WTC11 (cell line): ENCODE data around the gene PDCD1LG2. TPM values are rescaled to one million over a fixed set of nuclear protein-coding genes. Genes with fewer than 3 reads are reported as not detected.

Source experiments
- ATAC-seq: fragments of 200-7000 bp; cut with Tn5 transposase; 2 replicates; pipeline ENCODE4 v1.10.0; 2021; ENCODE audit warnings: mild to moderate bottlenecking, moderate library complexity
- CTCF ChIA-PET: fragments of 300-600 bp; sonication (Branson Sonifier 250); formaldehyde crosslinking; loops from one replicate; lab custom pipeline; 2021; ENCODE audit warnings: antibody characterized with exemption; lab: Charles Lee
- POLR2A ChIA-PET: fragments of 350-600 bp; sonication (Branson Sonifier 250); formaldehyde crosslinking; loops from one replicate; lab custom pipeline; 2021; ENCODE audit warnings: antibody characterized with exemption; lab: Charles Lee
- DNase-seq: peaks from one replicate; pipeline ENCODE4 v3.0.0; 2021; ENCODE audit warnings: low spot score
- H3K27ac Mint-ChIP-seq: 2 replicates; pipeline ENCODE4 v1.8.0; 2021; ENCODE audit warnings: mixed read lengths
- H3K27me3 Mint-ChIP-seq: 2 replicates; pipeline ENCODE4 v1.8.0; 2021; ENCODE audit warnings: low read depth, mild to moderate bottlenecking, moderate library complexity, mixed read lengths
- H3K36me3 Mint-ChIP-seq: 2 replicates; pipeline ENCODE4 v1.8.0; 2021; ENCODE audit warnings: mixed read lengths
- H3K4me1 Mint-ChIP-seq: 2 replicates; pipeline ENCODE4 v1.8.0; 2022; ENCODE audit warnings: mixed read lengths
- H3K4me3 Mint-ChIP-seq: 2 replicates; pipeline ENCODE4 v1.8.0; 2021; ENCODE audit warnings: mild to moderate bottlenecking, moderate library complexity, mixed read lengths
- H3K9me3 Mint-ChIP-seq: 2 replicates; pipeline ENCODE4 v1.8.0; 2021; ENCODE audit warnings: mixed read lengths
- ARID4B ChIP-seq: sonication (generic); formaldehyde crosslinking; IDR thresholded peaks from 2 replicates; pipeline ENCODE4 v1.8.0; 2023; ENCODE audit warnings: missing genetic modification reagents, mild to moderate bottlenecking, borderline replicate concordance
- ERG ChIP-seq: fragments of 250-450 bp; sonication (Bioruptor Pico); IDR thresholded peaks from 2 replicates; pipeline ENCODE4 v1.8.0; 2021; ENCODE audit warnings: mild to moderate bottlenecking
- FOXJ3 ChIP-seq: sonication (generic); formaldehyde crosslinking; IDR thresholded peaks from 2 replicates; pipeline ENCODE4 v1.9.0; 2021; ENCODE audit warnings: missing genetic modification reagents, mild to moderate bottlenecking, borderline replicate concordance
- FOXP1 ChIP-seq: sonication (generic); formaldehyde crosslinking; IDR thresholded peaks from 2 replicates; pipeline ENCODE4 v1.8.0; 2022; ENCODE audit warnings: missing genetic modification reagents, mild to moderate bottlenecking, moderate library complexity, borderline replicate concordance
- IRF2 ChIP-seq: sonication (generic); formaldehyde crosslinking; IDR thresholded peaks from 2 replicates; pipeline ENCODE4 v1.8.0; 2022; ENCODE audit warnings: low read depth, missing genetic modification reagents, borderline replicate concordance
- NR1H2 ChIP-seq: sonication (generic); formaldehyde crosslinking; IDR thresholded peaks from 2 replicates; pipeline ENCODE4 v1.9.0; 2021; ENCODE audit warnings: mild to moderate bottlenecking, moderate library complexity, missing genetic modification reagents
- NR2C2 ChIP-seq: sonication (generic); formaldehyde crosslinking; IDR thresholded peaks from 2 replicates; pipeline ENCODE4 v1.8.0; 2022; ENCODE audit warnings: mild to moderate bottlenecking, missing genetic modification reagents
- OVOL2 ChIP-seq: fragments of 250-450 bp; sonication (Bioruptor Pico); IDR thresholded peaks from 2 replicates; pipeline ENCODE4 v1.9.0; 2021; ENCODE audit warnings: mild to moderate bottlenecking, borderline replicate concordance
- PRDM15 ChIP-seq: sonication (generic); formaldehyde crosslinking; IDR thresholded peaks from 2 replicates; pipeline ENCODE4 v1.8.0; 2022; ENCODE audit warnings: missing genetic modification reagents
- ZBTB43 ChIP-seq: sonication (generic); formaldehyde crosslinking; IDR thresholded peaks from 2 replicates; pipeline ENCODE4 v1.8.1; 2023; ENCODE audit warnings: mild to moderate bottlenecking, missing genetic modification reagents
- ZNF121 ChIP-seq: sonication (generic); formaldehyde crosslinking; IDR thresholded peaks from 2 replicates; pipeline ENCODE4 v1.8.0; 2023; ENCODE audit warnings: missing genetic modification reagents
- ZNF423 ChIP-seq: fragments of 250-450 bp; sonication (Bioruptor Pico); IDR thresholded peaks from 2 replicates; pipeline ENCODE4 v2.1.2; 2022; ENCODE audit warnings: mild to moderate bottlenecking, moderate library complexity
- ZNF532 ChIP-seq: fragments of 250-450 bp; sonication (Bioruptor Pico); IDR thresholded peaks from 2 replicates; pipeline ENCODE4 v1.9.0; 2021; ENCODE audit warnings: mild to moderate bottlenecking, borderline replicate concordance
- total RNA-seq: library from RNA; stranded (reverse); gene quantifications from 3 replicates; pipeline ENCODE4 v1.2.3, GENCODE V29; 2021

Gene PDCD1LG2
- total RNA-seq, 1 experiment from 2014 or later: not detected

- TF ChIP-seq PRDM15 (CRISPR knock-in tag): no peak
Measured at GRCh38 chr9:5531101-5531882, 21.0 kb downstream of the PDCD1LG2 start (continued).

- H3K27me3 Mint-ChIP-seq: no peaks in the 10 kb centered on the region
- TF ChIP-seq PRDM15 (CRISPR knock-in tag) (no peak), IRF2 (CRISPR knock-in tag) (no peak), ZNF121 (no peak), ZNF532 (CRISPR knock-in tag) (no peak), OVOL2 (CRISPR knock-in tag) (no peak), NR1H2 (CRISPR knock-in tag) (no peak), ERG (CRISPR knock-in tag) (no peak), ZNF423 (CRISPR knock-in tag) (no peak), ZBTB43 (CRISPR knock-in tag) (no peak), NR2C2 (no peak), FOXJ3 (CRISPR knock-in tag) (no peak), FOXP1 (CRISPR knock-in tag) (no peak), ARID4B (no peak)
Measured at GRCh38 chr9:5532306-5532705, 22.0 kb downstream of the PDCD1LG2 start.

More at GRCh38 chr9:5532306-5532705, 22.0 kb downstream of the PDCD1LG2 start:
- Mint-ChIP-seq H3K4me3 (no peak overlapping the region), H3K27ac (no peak overlapping the region), H3K9me3 (no peaks in the 10 kb centered on the region), H3K36me3 (no peaks in the 10 kb centered on the region), H3K4me1 (peaks cover 35% of the 10 kb centered on the region)
- DNase-seq: no peak
- ATAC-seq: no peak
- POLR2A ChIA-PET: no interaction called here
- CTCF ChIA-PET: no interaction called here
